Middle frontal gyrus (tissue), 1 donor: ENCODE results near the gene HK2.

Experiments
- DNase-seq: peaks from one replicate; pipeline ENCODE4 v3.0.0-alpha.2; 2015; ENCODE audit warnings: low spot score; ENCODE audit errors: extremely low spot score

The HK2 gene

GRCh38 chr2:74931940-74932339, 98.0 kb downstream of the HK2 start:
- DNase-seq: no peak

GRCh38 chr2:74935975-74936391, 102.1 kb downstream of the HK2 start:
- DNase-seq: no peak

GRCh38 chr2:74937221-74937880, 103.4 kb downstream of the HK2 start:
- no peak for DNase-seq

- DNase-seq: no peak
Measured at GRCh38 chr2:74938264-74938663, 104.3 kb downstream of the HK2 start.

- DNase-seq: no peak
Measured at GRCh38 chr2:74939919-74940812, 106.2 kb downstream of the HK2 start.

- DNase-seq: no peak
Measured at GRCh38 chr2:74941284-74941683, 107.4 kb downstream of the HK2 start.

GRCh38 chr2:74942263-74942662, 108.3 kb downstream of the HK2 start:
- DNase-seq: no peak
